ENCODE measurements around the gene NPHP1. TPM values are rescaled to one million over a fixed set of nuclear protein-coding genes. Genes with fewer than 3 reads are reported as not detected.

NPHP1 gene
- polyA plus RNA-seq, 1 donor from 2014 or later = 8.0 TPM

DNA sequence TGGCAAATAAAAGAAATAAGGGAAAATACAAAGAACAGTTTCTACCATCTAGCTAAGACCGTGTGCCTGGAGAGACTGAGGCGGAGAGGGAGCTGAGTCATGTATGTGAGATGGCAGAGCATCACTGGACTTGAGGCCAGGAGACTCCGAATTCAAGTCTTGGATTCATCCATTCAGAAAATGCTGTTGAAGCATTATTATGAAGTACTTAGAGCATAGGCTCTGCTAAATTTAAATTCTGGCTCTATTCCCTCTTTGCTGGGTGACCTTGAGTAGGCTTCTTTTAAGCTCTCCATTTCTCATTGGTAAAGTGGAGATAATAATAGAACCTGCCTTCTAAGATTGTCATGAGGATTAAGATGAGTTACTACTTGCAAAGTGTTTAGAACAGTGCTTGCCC, 34.7 kb downstream of the NPHP1 start:
- Histone ChIP-seq H3K4me3 (ENCODE audit: low read length) (no peak overlapping the region), H3K27me3 (ENCODE audit: insufficient read depth, low read depth, low read length) (no peaks in the 10 kb centered on the region), H3K9me2 (ENCODE audit: insufficient read depth, low read length) (no peaks in the 10 kb centered on the region), H3K4me2 (ENCODE audit: low read length) (no peak overlapping the region), H3K9ac (ENCODE audit: low read length) (no peak overlapping the region), H3K9me3 (ENCODE audit: low read length) (no peaks in the 10 kb centered on the region), H3K27ac (ENCODE audit: low read length) (no peak overlapping the region), H3K79me2 (replicated peaks; ENCODE audit: insufficient read depth, low read length) (no peaks in the 10 kb centered on the region), H4K20me1 (ENCODE audit: insufficient read depth) (no peaks in the 10 kb centered on the region), H3F3A (ENCODE audit: insufficient read depth, low read length, poor library complexity, severe bottlenecking) (no peaks in the 10 kb centered on the region), H2AFZ (ENCODE audit: low read depth, low read length) (no peak overlapping the region), H3K36me3 (ENCODE audit: insufficient read depth, low read length) (no peaks in the 10 kb centered on the region)
- TF ChIP-seq, protein P1, sequence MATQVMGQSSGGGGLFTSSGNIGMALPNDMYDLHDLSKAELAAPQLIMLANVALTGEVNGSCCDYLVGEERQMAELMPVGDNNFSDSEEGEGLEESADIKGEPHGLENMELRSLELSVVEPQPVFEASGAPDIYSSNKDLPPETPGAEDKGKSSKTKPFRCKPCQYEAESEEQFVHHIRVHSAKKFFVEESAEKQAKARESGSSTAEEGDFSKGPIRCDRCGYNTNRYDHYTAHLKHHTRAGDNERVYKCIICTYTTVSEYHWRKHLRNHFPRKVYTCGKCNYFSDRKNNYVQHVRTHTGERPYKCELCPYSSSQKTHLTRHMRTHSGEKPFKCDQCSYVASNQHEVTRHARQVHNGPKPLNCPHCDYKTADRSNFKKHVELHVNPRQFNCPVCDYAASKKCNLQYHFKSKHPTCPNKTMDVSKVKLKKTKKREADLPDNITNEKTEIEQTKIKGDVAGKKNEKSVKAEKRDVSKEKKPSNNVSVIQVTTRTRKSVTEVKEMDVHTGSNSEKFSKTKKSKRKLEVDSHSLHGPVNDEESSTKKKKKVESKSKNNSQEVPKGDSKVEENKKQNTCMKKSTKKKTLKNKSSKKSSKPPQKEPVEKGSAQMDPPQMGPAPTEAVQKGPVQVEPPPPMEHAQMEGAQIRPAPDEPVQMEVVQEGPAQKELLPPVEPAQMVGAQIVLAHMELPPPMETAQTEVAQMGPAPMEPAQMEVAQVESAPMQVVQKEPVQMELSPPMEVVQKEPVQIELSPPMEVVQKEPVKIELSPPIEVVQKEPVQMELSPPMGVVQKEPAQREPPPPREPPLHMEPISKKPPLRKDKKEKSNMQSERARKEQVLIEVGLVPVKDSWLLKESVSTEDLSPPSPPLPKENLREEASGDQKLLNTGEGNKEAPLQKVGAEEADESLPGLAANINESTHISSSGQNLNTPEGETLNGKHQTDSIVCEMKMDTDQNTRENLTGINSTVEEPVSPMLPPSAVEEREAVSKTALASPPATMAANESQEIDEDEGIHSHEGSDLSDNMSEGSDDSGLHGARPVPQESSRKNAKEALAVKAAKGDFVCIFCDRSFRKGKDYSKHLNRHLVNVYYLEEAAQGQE (IDR thresholded peaks at IDR 0.05; ENCODE audit: borderline replicate concordance) = no peak
- no peak for TF ChIP-seq TAF1 (IDR thresholded peaks at IDR 0.05; ENCODE audit: low read depth)
- no peak for TF ChIP-seq RAD21 (conservative IDR thresholded peaks at IDR 0.05)
- TF ChIP-seq POLR2AphosphoS5 (IDR thresholded peaks at IDR 0.05) = no peak
- TF ChIP-seq EP300 (conservative IDR thresholded peaks at IDR 0.05; ENCODE audit: poor library complexity, severe bottlenecking) = no peak
- no peak for TF ChIP-seq MXI1 (conservative IDR thresholded peaks at IDR 0.05; ENCODE audit: poor library complexity, severe bottlenecking)
- TF ChIP-seq SMC3 (conservative IDR thresholded peaks at IDR 0.05; ENCODE audit: poor library complexity) = no peak
- no peak for TF ChIP-seq EZH2 (IDR thresholded peaks at IDR 0.05; ENCODE audit: borderline replicate concordance, insufficient read depth, low read length, poor library complexity, severe bottlenecking)
- TF ChIP-seq, protein P2, sequence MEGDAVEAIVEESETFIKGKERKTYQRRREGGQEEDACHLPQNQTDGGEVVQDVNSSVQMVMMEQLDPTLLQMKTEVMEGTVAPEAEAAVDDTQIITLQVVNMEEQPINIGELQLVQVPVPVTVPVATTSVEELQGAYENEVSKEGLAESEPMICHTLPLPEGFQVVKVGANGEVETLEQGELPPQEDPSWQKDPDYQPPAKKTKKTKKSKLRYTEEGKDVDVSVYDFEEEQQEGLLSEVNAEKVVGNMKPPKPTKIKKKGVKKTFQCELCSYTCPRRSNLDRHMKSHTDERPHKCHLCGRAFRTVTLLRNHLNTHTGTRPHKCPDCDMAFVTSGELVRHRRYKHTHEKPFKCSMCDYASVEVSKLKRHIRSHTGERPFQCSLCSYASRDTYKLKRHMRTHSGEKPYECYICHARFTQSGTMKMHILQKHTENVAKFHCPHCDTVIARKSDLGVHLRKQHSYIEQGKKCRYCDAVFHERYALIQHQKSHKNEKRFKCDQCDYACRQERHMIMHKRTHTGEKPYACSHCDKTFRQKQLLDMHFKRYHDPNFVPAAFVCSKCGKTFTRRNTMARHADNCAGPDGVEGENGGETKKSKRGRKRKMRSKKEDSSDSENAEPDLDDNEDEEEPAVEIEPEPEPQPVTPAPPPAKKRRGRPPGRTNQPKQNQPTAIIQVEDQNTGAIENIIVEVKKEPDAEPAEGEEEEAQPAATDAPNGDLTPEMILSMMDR (IDR thresholded peaks at IDR 0.05; ENCODE audit: poor library complexity, severe bottlenecking) = no peak

DNA sequence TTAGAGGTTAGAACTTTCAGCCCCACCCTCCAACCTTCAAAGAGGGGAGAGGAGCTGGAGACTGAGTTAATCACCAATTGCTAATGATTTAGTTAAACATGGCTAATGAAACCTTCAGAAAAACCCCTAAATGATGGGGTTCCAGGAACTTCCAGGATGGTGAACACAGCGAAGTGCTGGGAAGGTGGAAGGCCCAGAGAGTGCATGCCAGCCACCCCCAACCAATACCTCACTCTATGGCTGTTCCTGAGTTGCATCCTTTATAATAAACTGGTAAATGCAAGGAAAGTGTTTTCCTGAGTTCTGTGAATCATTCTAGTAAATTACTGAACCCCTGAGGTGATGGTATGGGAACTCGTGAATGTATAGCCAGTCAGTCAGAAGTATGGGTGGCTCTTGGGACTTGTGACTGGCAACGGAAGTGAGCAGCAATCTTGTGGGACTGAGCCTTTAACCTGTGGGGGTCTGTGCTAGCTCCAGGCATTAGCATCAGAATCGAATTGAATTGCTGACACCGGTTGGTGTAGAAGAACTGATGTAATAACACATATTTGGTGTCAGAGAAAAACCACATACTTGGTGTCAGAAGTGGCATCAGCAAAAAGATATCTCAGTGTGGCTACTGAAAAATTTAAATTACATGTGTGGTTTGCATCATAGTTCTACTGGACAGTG, 37.4 kb downstream of the NPHP1 start:
- H3K4me2 ChIP-seq (ENCODE audit: low read length) = no peak overlapping the region
- no peaks in the 10 kb centered on the region for H3K36me3 ChIP-seq (ENCODE audit: insufficient read depth, low read length)
- H2AFZ ChIP-seq (ENCODE audit: low read depth, low read length) = no peak overlapping the region
- no peak overlapping the region for H3K9ac ChIP-seq (ENCODE audit: low read length)
- H3K79me2 ChIP-seq (replicated peaks; ENCODE audit: insufficient read depth, low read length) = no peaks in the 10 kb centered on the region
- H3K4me3 ChIP-seq (ENCODE audit: low read length) = no peak overlapping the region
- no peaks in the 10 kb centered on the region for H3K27me3 ChIP-seq (ENCODE audit: insufficient read depth, low read depth, low read length)
- no peaks in the 10 kb centered on the region for H3K9me3 ChIP-seq (ENCODE audit: low read length)
- H4K20me1 ChIP-seq (ENCODE audit: insufficient read depth) = no peaks in the 10 kb centered on the region
- H3K9me2 ChIP-seq (ENCODE audit: insufficient read depth, low read length) = no peaks in the 10 kb centered on the region
- TF ChIP-seq MXI1 (conservative IDR thresholded peaks at IDR 0.05; ENCODE audit: poor library complexity, severe bottlenecking) = no peak
- TF ChIP-seq, protein P1 (IDR thresholded peaks at IDR 0.05; ENCODE audit: borderline replicate concordance) = no peak
- TF ChIP-seq RAD21 (conservative IDR thresholded peaks at IDR 0.05) = no peak
- no peak for TF ChIP-seq POLR2AphosphoS5 (IDR thresholded peaks at IDR 0.05)
- TF ChIP-seq EP300 (conservative IDR thresholded peaks at IDR 0.05; ENCODE audit: poor library complexity, severe bottlenecking) = no peak
- no peak for TF ChIP-seq SMC3 (conservative IDR thresholded peaks at IDR 0.05; ENCODE audit: poor library complexity)
- TF ChIP-seq, protein P2 (IDR thresholded peaks at IDR 0.05; ENCODE audit: poor library complexity, severe bottlenecking) = no peak
- TF ChIP-seq EZH2 (IDR thresholded peaks at IDR 0.05; ENCODE audit: borderline replicate concordance, insufficient read depth, low read length, poor library complexity, severe bottlenecking) = no peak
- no peak for TF ChIP-seq TAF1 (IDR thresholded peaks at IDR 0.05; ENCODE audit: low read depth)
- no peaks in the 10 kb centered on the region for H3F3A ChIP-seq (ENCODE audit: insufficient read depth, low read length, poor library complexity, severe bottlenecking)
- no peak overlapping the region for H3K27ac ChIP-seq (ENCODE audit: low read length)
